ENCODE results near the gene FMNL3.
A peak's percentile ranks its signal among the peaks of the same experiment; 100 is the strongest.

Gene FMNL3

GRCh38 chr12:49641748-49642369 lies 65.3 kb downstream of the FMNL3 start:
- no peak overlapping the region for H2AFZ ChIP-seq (ENCODE audit: low read length, unreplicated experiment)
- H3K36me3 ChIP-seq (ENCODE audit: insufficient read depth, low read length): no peaks in the 10 kb centered on the region
- no peaks in the 10 kb centered on the region for H3K79me2 ChIP-seq (ENCODE audit: control insufficient read depth, insufficient read depth, low read length, unreplicated experiment)
- H3K4me1 ChIP-seq (ENCODE audit: control insufficient read depth, insufficient read depth, low read length, unreplicated experiment): peaks cover 3% of the 10 kb centered on the region
- no peaks in the 10 kb centered on the region for H3K27me3 ChIP-seq (ENCODE audit: insufficient read depth, low read length)
- H3K27ac ChIP-seq (ENCODE audit: low read depth, low read length): no peak overlapping the region
- H3K4me3 ChIP-seq (ENCODE audit: low read depth, low read length): no peak overlapping the region

GRCh38 chr12:49636979-49637755 lies 70.0 kb downstream of the FMNL3 start:
- no peak overlapping the region for H3K4me3 ChIP-seq (ENCODE audit: low read depth, low read length)
- no peak overlapping the region for H3K27ac ChIP-seq (ENCODE audit: low read depth, low read length)
- H3K4me1 ChIP-seq (ENCODE audit: control insufficient read depth, insufficient read depth, low read length, unreplicated experiment): peaks cover 3% of the 10 kb centered on the region
- H2AFZ ChIP-seq (ENCODE audit: low read length, unreplicated experiment): no peak overlapping the region
- no peaks in the 10 kb centered on the region for H3K79me2 ChIP-seq (ENCODE audit: control insufficient read depth, insufficient read depth, low read length, unreplicated experiment)
- no peaks in the 10 kb centered on the region for H3K36me3 ChIP-seq (ENCODE audit: insufficient read depth, low read length)
- no peaks in the 10 kb centered on the region for H3K27me3 ChIP-seq (ENCODE audit: insufficient read depth, low read length)

GRCh38 chr12:49636574-49636973 lies 70.6 kb downstream of the FMNL3 start:
- Histone ChIP-seq H2AFZ (ENCODE audit: low read length, unreplicated experiment) (no peak overlapping the region), H3K79me2 (ENCODE audit: control insufficient read depth, insufficient read depth, low read length, unreplicated experiment) (no peaks in the 10 kb centered on the region), H3K27ac (ENCODE audit: low read depth, low read length) (no peak overlapping the region), H3K4me1 (ENCODE audit: control insufficient read depth, insufficient read depth, low read length, unreplicated experiment) (peaks cover 3% of the 10 kb centered on the region), H3K36me3 (ENCODE audit: insufficient read depth, low read length) (no peaks in the 10 kb centered on the region), H3K27me3 (ENCODE audit: insufficient read depth, low read length) (no peaks in the 10 kb centered on the region), H3K4me3 (ENCODE audit: low read depth, low read length) (no peak overlapping the region)

GRCh38 chr12:49635656-49636055 lies 71.5 kb downstream of the FMNL3 start:
- Histone ChIP-seq H3K27me3 (ENCODE audit: insufficient read depth, low read length) (no peaks in the 10 kb centered on the region), H2AFZ (ENCODE audit: low read length, unreplicated experiment) (no peak overlapping the region), H3K27ac (ENCODE audit: low read depth, low read length) (no peak overlapping the region), H3K36me3 (ENCODE audit: insufficient read depth, low read length) (no peaks in the 10 kb centered on the region), H3K79me2 (ENCODE audit: control insufficient read depth, insufficient read depth, low read length, unreplicated experiment) (no peaks in the 10 kb centered on the region), H3K4me1 (ENCODE audit: control insufficient read depth, insufficient read depth, low read length, unreplicated experiment) (peaks cover 3% of the 10 kb centered on the region), H3K4me3 (ENCODE audit: low read depth, low read length) (no peak overlapping the region)

- Histone ChIP-seq H3K4me1 (ENCODE audit: control insufficient read depth, insufficient read depth, low read length, unreplicated experiment) (peaks cover 3% of the 10 kb centered on the region), H3K79me2 (ENCODE audit: control insufficient read depth, insufficient read depth, low read length, unreplicated experiment) (no peaks in the 10 kb centered on the region), H3K36me3 (ENCODE audit: insufficient read depth, low read length) (no peaks in the 10 kb centered on the region), H3K27ac (ENCODE audit: low read depth, low read length) (no peak overlapping the region), H3K4me3 (ENCODE audit: low read depth, low read length) (no peak overlapping the region), H3K27me3 (ENCODE audit: insufficient read depth, low read length) (no peaks in the 10 kb centered on the region), H2AFZ (ENCODE audit: low read length, unreplicated experiment) (no peak overlapping the region)
Measured at GRCh38 chr12:49635036-49635435, 72.2 kb downstream of the FMNL3 start.

- no peak overlapping the region for H3K27ac ChIP-seq (ENCODE audit: low read depth, low read length)
- H3K36me3 ChIP-seq (ENCODE audit: insufficient read depth, low read length): no peaks in the 10 kb centered on the region
Measured at GRCh38 chr12:49633703-49634345, 73.4 kb downstream of the FMNL3 start.

GRCh38 chr12:49632986-49633702 lies 74.1 kb downstream of the FMNL3 start:
- Histone ChIP-seq H3K27ac (ENCODE audit: low read depth, low read length) (no peak overlapping the region), H3K4me3 (ENCODE audit: low read depth, low read length) (no peak overlapping the region), H2AFZ (ENCODE audit: low read length, unreplicated experiment) (no peak overlapping the region), H3K4me1 (ENCODE audit: control insufficient read depth, insufficient read depth, low read length, unreplicated experiment) (peaks cover 5% of the 10 kb centered on the region), H3K27me3 (ENCODE audit: insufficient read depth, low read length) (no peaks in the 10 kb centered on the region), H3K36me3 (ENCODE audit: insufficient read depth, low read length) (no peaks in the 10 kb centered on the region), H3K79me2 (ENCODE audit: control insufficient read depth, insufficient read depth, low read length, unreplicated experiment) (no peaks in the 10 kb centered on the region)

More at GRCh38 chr12:49633703-49634345, 73.4 kb downstream of the FMNL3 start:
- H3K4me3 ChIP-seq (ENCODE audit: low read depth, low read length): no peak overlapping the region
- no peak overlapping the region for H2AFZ ChIP-seq (ENCODE audit: low read length, unreplicated experiment)
- peaks cover 3% of the 10 kb centered on the region for H3K4me1 ChIP-seq (ENCODE audit: control insufficient read depth, insufficient read depth, low read length, unreplicated experiment)
- no peaks in the 10 kb centered on the region for H3K27me3 ChIP-seq (ENCODE audit: insufficient read depth, low read length)
- no peaks in the 10 kb centered on the region for H3K79me2 ChIP-seq (ENCODE audit: control insufficient read depth, insufficient read depth, low read length, unreplicated experiment)

GRCh38 chr12:49632401-49632800 lies 74.8 kb downstream of the FMNL3 start:
- no peak overlapping the region for H3K4me3 ChIP-seq (ENCODE audit: low read depth, low read length)
- H3K79me2 ChIP-seq (ENCODE audit: control insufficient read depth, insufficient read depth, low read length, unreplicated experiment): no peaks in the 10 kb centered on the region
- H2AFZ ChIP-seq (ENCODE audit: low read length, unreplicated experiment): no peak overlapping the region
- no peaks in the 10 kb centered on the region for H3K36me3 ChIP-seq (ENCODE audit: insufficient read depth, low read length)
- peaks cover 12% of the 10 kb centered on the region for H3K4me1 ChIP-seq (ENCODE audit: control insufficient read depth, insufficient read depth, low read length, unreplicated experiment)
- H3K27me3 ChIP-seq (ENCODE audit: insufficient read depth, low read length): no peaks in the 10 kb centered on the region
- no peak overlapping the region for H3K27ac ChIP-seq (ENCODE audit: low read depth, low read length)

- no peaks in the 10 kb centered on the region for H3K27me3 ChIP-seq (ENCODE audit: insufficient read depth, low read length)
- H2AFZ ChIP-seq (ENCODE audit: low read length, unreplicated experiment): no peak overlapping the region
- no peak overlapping the region for H3K27ac ChIP-seq (ENCODE audit: low read depth, low read length)
Measured at GRCh38 chr12:49631336-49631907, 75.8 kb downstream of the FMNL3 start.

GRCh38 chr12:49627752-49628360 lies 79.3 kb downstream of the FMNL3 start:
- H3K27ac ChIP-seq (ENCODE audit: low read depth, low read length): peak overlapping the region; percentile 56
- no peaks in the 10 kb centered on the region for H3K36me3 ChIP-seq (ENCODE audit: insufficient read depth, low read length)
- no peak overlapping the region for H3K4me3 ChIP-seq (ENCODE audit: low read depth, low read length)
- H2AFZ ChIP-seq (ENCODE audit: low read length, unreplicated experiment): no peak overlapping the region
- H3K79me2 ChIP-seq (ENCODE audit: control insufficient read depth, insufficient read depth, low read length, unreplicated experiment): no peaks in the 10 kb centered on the region
- no peaks in the 10 kb centered on the region for H3K27me3 ChIP-seq (ENCODE audit: insufficient read depth, low read length)
- H3K4me1 ChIP-seq (ENCODE audit: control insufficient read depth, insufficient read depth, low read length, unreplicated experiment): peaks cover 28% of the 10 kb centered on the region

More at GRCh38 chr12:49631336-49631907, 75.8 kb downstream of the FMNL3 start:
- Histone ChIP-seq H3K79me2 (ENCODE audit: control insufficient read depth, insufficient read depth, low read length, unreplicated experiment) (no peaks in the 10 kb centered on the region), H3K36me3 (ENCODE audit: insufficient read depth, low read length) (no peaks in the 10 kb centered on the region), H3K4me1 (ENCODE audit: control insufficient read depth, insufficient read depth, low read length, unreplicated experiment) (peaks cover 19% of the 10 kb centered on the region), H3K4me3 (ENCODE audit: low read depth, low read length) (no peak overlapping the region)
